Measurements from ENCODE around the gene RHOC.

- TF ChIP-seq CTCF (conservative IDR thresholded peaks at IDR 0.05) (no peak), ZFX (IDR thresholded peaks at IDR 0.05) (no peak)
These were observed 23.0 kb upstream of the RHOC start for GRCh38 chr1:112729909-112730308.
